Kidney (tissue), 14 donors: ENCODE results near the gene HNRNPF. TPM values are rescaled to one million over a fixed set of nuclear protein-coding genes. Genes with fewer than 3 reads are reported as not detected.
A peak's percentile ranks its signal among the peaks of the same experiment; 100 is the strongest.

ENCODE experiments used
- DNase-seq, 5 donors: peaks; one replicate each; pipeline ENCODE4 v3.0.0-alpha.2; 2013 to 2020
- FAIRE-seq: peaks from 2 replicates; lab custom pipeline; 2012; peaks lifted over from hg19 to GRCh38; lab: Jason Lieb, UNC
- H3K27ac ChIP-seq, 2 donors: one replicate each; pipeline ENCODE4 v1.7.0; 2013; ENCODE audit warnings: low read depth in 2 of 2, low read length in 2 of 2, inconsistent platforms in 1 of 2
- H3K27me3 ChIP-seq: one replicate; pipeline ENCODE4 v1.7.1; 2013; ENCODE audit warnings: low read length, inconsistent platforms; ENCODE audit not compliant: control insufficient read depth, insufficient read depth
- H3K36me3 ChIP-seq, 3 donors: one replicate each; pipeline versions ENCODE4 v1.7.0 to v1.7.1; 2013; ENCODE audit warnings: low read length in 3 of 3, control low read depth in 1 of 3, inconsistent platforms in 1 of 3; ENCODE audit not compliant: insufficient read depth in 3 of 3, control insufficient read depth in 2 of 3
- H3K4me1 ChIP-seq, 3 donors: one replicate each; pipeline versions ENCODE4 v1.7.0 to v1.7.1; 2013; ENCODE audit warnings: low read length in 3 of 3, inconsistent platforms in 1 of 3, low read depth in 1 of 3; ENCODE audit not compliant: control insufficient read depth in 2 of 3, insufficient read depth in 2 of 3
- H3K4me3 ChIP-seq, 3 donors: one replicate each; pipeline versions ENCODE4 v1.7.0 to v1.8.1; 2013; ENCODE audit warnings: low read length in 3 of 3, control low read depth in 1 of 3, inconsistent platforms in 1 of 3
- H3K9ac ChIP-seq, 3 donors: one replicate each; pipeline versions ENCODE4 v1.7.0 to v1.7.1; 2013; ENCODE audit warnings: low read length in 3 of 3, control low read depth in 1 of 3, inconsistent platforms in 1 of 3
- H3K9me3 ChIP-seq, 3 donors: one replicate each; pipeline versions ENCODE4 v1.7.0 to v1.7.1; 2013; ENCODE audit warnings: low read length in 3 of 3, control low read depth in 1 of 3, inconsistent platforms in 1 of 3; ENCODE audit not compliant: control insufficient read depth in 2 of 3, insufficient read depth in 1 of 3
- CTCF ChIP-seq: IDR thresholded peaks from 3 replicates; pipeline ENCODE4 v1.5.1; 2012; ENCODE audit warnings: mild to moderate bottlenecking, moderate library complexity, borderline replicate concordance; ENCODE audit not compliant: insufficient read depth; ENCODE audit errors: extremely low read depth
- intact Hi-C: fragments of 100-400 bp; cut with DNase I; formaldehyde crosslinking; loops from one replicate; pipeline ENCODE4 v1.11.1; 2022
- polyA plus RNA-seq: library from polyadenylated mRNA; stranded (reverse); fragments of 350-450 nt; fragmentation: Illumina TruSeq; extraction: RNeasy Lipid Tissue Mini Kit (QIAGEN cat#74804); gene quantifications from one replicate; pipeline ENCODE4 v1.2.3, GENCODE V29; 2014; ENCODE audit warnings: low read depth, low replicate concordance; ENCODE audit not compliant: insufficient read depth
- total RNA-seq: library from RNA; stranded (reverse); fragmentation: NEBNext Ultra II Directional; extraction: Animal tissue kit (Norgen Biotek cat#: 25700); gene quantifications from one replicate; pipeline ENCODE4 v1.2.1, GENCODE V29; 2021
- donor health status: control.
- donor health status: control.
- donor health status: control.
- donor health status: control.
- donor health status: control.
- donor health status: DM: yes; HTN: yes; CAD: no.
- donor health status: Normal renal cell carcinoma (clear cell type).

HNRNPF gene
- total and polyA plus RNA-seq, 2 donors from 2014 or later, result 74.0 to 190 TPM

DNA sequence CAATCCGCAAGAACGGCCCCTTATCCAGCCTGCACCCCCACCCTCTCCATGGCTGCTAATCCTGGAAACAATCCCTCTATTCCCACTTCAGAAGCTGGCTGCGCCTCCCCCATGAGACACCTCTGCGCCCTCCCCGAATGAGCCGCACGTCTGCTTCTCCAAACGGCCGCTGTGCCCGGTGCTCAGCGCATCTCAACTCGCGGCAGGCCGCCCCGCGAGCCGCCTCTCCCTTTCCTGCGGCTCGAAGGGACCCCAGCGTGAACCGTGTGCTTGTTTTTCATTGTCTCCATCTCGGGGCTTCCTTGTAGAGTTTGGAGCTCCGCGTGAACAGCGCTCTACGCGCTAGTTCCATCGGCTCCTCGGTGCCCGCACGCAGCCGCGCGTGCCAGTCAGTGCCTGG is 58.3 kb downstream of the HNRNPF start:
- intact Hi-C loops, result no loop called here
- H3K9me3 ChIP-seq, result no peaks in the 10 kb centered on the region
- no peaks in the 10 kb centered on the region for H3K4me1 ChIP-seq
- FAIRE-seq, result no peak
- no peak overlapping the region for H3K27ac ChIP-seq
- no peaks in the 10 kb centered on the region for H3K27me3 ChIP-seq
- no peak overlapping the region for H3K4me3 ChIP-seq
- H3K9ac ChIP-seq, result no peak overlapping the region
- no peak for TF ChIP-seq CTCF
- no peaks in the 10 kb centered on the region for H3K36me3 ChIP-seq
- peak in 2 of 5 donors; percentile 18 to 27 for DNase-seq

GRCh38 chr10:43350156-43350555 is 58.8 kb downstream of the HNRNPF start:
- Histone ChIP-seq H3K36me3 (no peaks in the 10 kb centered on the region), H3K9me3 (no peaks in the 10 kb centered on the region), H3K4me1 (no peaks in the 10 kb centered on the region), H3K27ac (no peak overlapping the region), H3K9ac (no peak overlapping the region), H3K4me3 (no peak overlapping the region), H3K27me3 (no peaks in the 10 kb centered on the region)
- DNase-seq (peak in 1 of 5 donors; percentile 27), FAIRE-seq (no peak)
- intact Hi-C loops, result no loop called here
- TF ChIP-seq CTCF, result no peak

GRCh38 chr10:43348511-43349312 is 60.3 kb downstream of the HNRNPF start:
- peak; percentile 57 for FAIRE-seq
- intact Hi-C loops, result loop anchor here (10.0 kb wide), 1 partner anchor 54 kb away; no protein-coding TSS in a partner anchor
- peak; percentile 88 to 93 (median 89) for DNase-seq
- Histone ChIP-seq H3K4me3 (no peak overlapping the region), H3K36me3 (no peaks in the 10 kb centered on the region), H3K27ac (no peak overlapping the region), H3K9me3 (no peaks in the 10 kb centered on the region), H3K27me3 (no peaks in the 10 kb centered on the region), H3K9ac (no peak overlapping the region), H3K4me1 (no peaks in the 10 kb centered on the region)
- peak; percentile 95 for TF ChIP-seq CTCF
